ENCODE data around the gene SIVA1. TPM values are rescaled to one million over a fixed set of nuclear protein-coding genes. Genes with fewer than 3 reads are reported as not detected.

SIVA1 gene
- total and polyA plus RNA-seq, 2 of the 4 experiments (the other 2 are of a cell fraction) = 166 to 184 TPM

DNA sequence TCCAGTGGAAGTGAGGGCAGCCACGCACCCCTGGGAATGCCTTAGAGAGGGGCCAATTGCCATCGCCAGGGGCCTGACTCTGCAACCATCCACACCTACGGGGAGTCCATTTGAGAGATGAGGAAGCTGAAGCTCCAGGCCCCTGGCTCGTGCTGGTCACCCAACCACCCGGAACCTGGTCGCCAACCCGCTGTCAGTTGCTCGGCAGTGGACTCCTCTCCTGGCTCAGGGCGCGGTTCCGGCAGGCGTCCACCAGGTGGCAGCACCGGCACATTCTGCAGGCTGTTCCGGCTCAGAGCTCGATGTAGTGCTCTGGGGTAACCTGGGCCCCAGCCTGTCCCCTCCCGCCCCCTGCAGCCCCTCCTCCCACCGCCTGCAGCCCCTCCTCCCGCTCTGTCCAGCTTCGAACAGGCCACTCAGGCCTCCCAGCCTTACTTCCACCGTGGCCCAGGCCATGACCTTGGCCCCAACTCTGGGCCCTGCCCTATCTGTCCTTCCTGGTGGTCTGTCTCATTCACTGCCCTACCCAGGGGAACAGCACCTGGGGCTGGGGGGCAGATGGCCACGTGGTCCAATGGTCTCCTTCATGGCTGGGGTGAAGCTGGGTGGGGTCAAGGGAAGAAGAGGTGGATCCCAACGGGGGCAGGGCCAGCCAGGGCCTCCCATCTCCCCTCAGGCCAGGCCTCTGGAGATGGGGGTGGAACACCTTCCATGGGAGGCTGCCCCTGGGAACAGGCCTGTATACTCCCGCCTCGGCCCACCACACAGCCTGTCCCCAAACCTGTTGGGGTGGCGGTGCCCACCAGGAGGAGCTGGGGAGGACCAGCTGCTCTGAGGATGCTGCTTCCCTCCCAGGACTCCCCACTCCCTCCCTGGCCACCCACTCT, 15.7 kb downstream of the SIVA1 start:
- H3K79me1 ChIP-seq (ENCODE audit: low read depth in 1 of 2, low read length in 2 of 2) = peaks cover 0 to 6% of the 10 kb centered on the region in 2 experiments; a peak in 1 of 4 replicates
- H4K8ac ChIP-seq (ENCODE audit: low read depth in 2 of 2, low read length in 2 of 2) = peak overlapping the region in 1 of 2 experiments; percentile 45; a peak in 1 of 4 replicates
- no peaks in the 10 kb centered on the region for H3K27me3 ChIP-seq (ENCODE audit: control insufficient read depth, insufficient read depth, low read length)
- H2BK15ac ChIP-seq (ENCODE audit: low read depth, low read length) = no peak overlapping the region
- peaks cover 18% of the 10 kb centered on the region for H4K20me1 ChIP-seq (ENCODE audit: insufficient read depth, low read length)
- ATAC-seq (ENCODE audit: low read depth) = peak; percentile 96
- H2AFZ ChIP-seq (replicated peaks; ENCODE audit: low read length, poor library complexity) = peak overlapping the region; percentile 75
- H4K91ac ChIP-seq (ENCODE audit: insufficient read depth, low read depth, low read length) = peak overlapping the region; percentile 68
- H2BK5ac ChIP-seq (ENCODE audit: low read depth, low read length, poor library complexity, severe bottlenecking) = peak overlapping the region; percentile 31
- H3K23ac ChIP-seq (ENCODE audit: low read depth, low read length) = no peak overlapping the region; the same call in 1 of the 2 replicates
- H3K56ac ChIP-seq (ENCODE audit: extremely low read depth, insufficient read depth, low read length) = no peak overlapping the region
- 8% methylated on average over 7 of the region's 25 CpGs; no CpG with 5 or more reads in 1 of the 2 experiments for whole genome bisulfite sequencing, 2 experiments (ENCODE audit: extremely low coverage in 2 of 2, insufficient read length in 1 of 2)
- H3K9me1 ChIP-seq (ENCODE audit: insufficient read depth, low read length) = no peaks in the 10 kb centered on the region
- 0 out of 2 replicates have a peak overlapping the region, but pooled peaks have one; percentile 11 for H3K4me2 ChIP-seq (ENCODE audit: low read depth, low read length)
- H2BK120ac ChIP-seq (ENCODE audit: low read depth, low read length) = no peak overlapping the region
- peaks cover 34% of the 10 kb centered on the region for H3K36me3 ChIP-seq (ENCODE audit: control insufficient read depth, insufficient read depth, low read length)
- no TSS peak for BruUV-seq (replicated peaks)
- peak overlapping the region; percentile 43; the same call in 1 of the 2 replicates for H3K27ac ChIP-seq (ENCODE audit: insufficient read depth, low read length)
- no peak overlapping the region for H3K18ac ChIP-seq (ENCODE audit: low read depth, low read length)
- dilution Hi-C loops (cut with HindIII; ENCODE audit: low sequenced_read_pairs, unreplicated experiment) (no loop called here), in situ Hi-C loops (cut with MboI; ENCODE audit: low sequenced_read_pairs) (loop anchor here (5.0 kb wide), 1 partner anchor 54 kb away; no protein-coding TSS in a partner anchor), intact Hi-C loops (cut with micrococcal nuclease) (loop anchor here (1.0 kb wide), 2 partner anchors 52 to 58 kb away; no protein-coding TSS in a partner anchor)
- peak; percentile 72 for DNase-seq
- H2AK5ac ChIP-seq (ENCODE audit: low read depth, low read length) = peak overlapping the region; percentile 83
- H3K4me1 ChIP-seq (ENCODE audit: control insufficient read depth, insufficient read depth, low read length) = peaks cover 5% of the 10 kb centered on the region
- ChIA-PET CTCF (interaction anchor here (0.6 to 0.8 kb wide), 4 partner anchors 12 to 268 kb away, joined by 3 to 6 read pairs (median 4); no protein-coding TSS in a partner anchor), POLR2A (ENCODE audit: unreplicated experiment) (no interaction called here)
- peak overlapping the region; percentile 93 for H2AK9ac ChIP-seq (replicated peaks; ENCODE audit: low read depth, low read length, poor library complexity)
- no peak overlapping the region for H3K14ac ChIP-seq (replicated peaks; ENCODE audit: low read depth, low read length)
- peak overlapping the region; percentile 38; the same call in 1 of the 2 replicates for H4K5ac ChIP-seq (ENCODE audit: low read depth, low read length)
- peak overlapping the region; percentile 35 for H3K9ac ChIP-seq (ENCODE audit: low read depth, low read length)
- no peaks in the 10 kb centered on the region; the same call in 1 of the 2 replicates for H3K9me3 ChIP-seq (ENCODE audit: control insufficient read depth, insufficient read depth, low read length)
- no peak overlapping the region for H3K4me3 ChIP-seq (ENCODE audit: insufficient read depth, low read depth, low read length)
- H3K4ac ChIP-seq (ENCODE audit: low read depth, low read length) = 0 out of 2 replicates have a peak overlapping the region, but pooled peaks have one; percentile 43
- no peak overlapping the region for H2BK20ac ChIP-seq (ENCODE audit: low read depth, low read length)
- no peak for TF ChIP-seq RCOR1 (IDR thresholded peaks at IDR 0.05; ENCODE audit: insufficient replicate concordance, low read length)
- no peak for TF ChIP-seq RFX5 (IDR thresholded peaks at IDR 0.05; ENCODE audit: low read depth, low read length)
- TF ChIP-seq, protein P1, sequence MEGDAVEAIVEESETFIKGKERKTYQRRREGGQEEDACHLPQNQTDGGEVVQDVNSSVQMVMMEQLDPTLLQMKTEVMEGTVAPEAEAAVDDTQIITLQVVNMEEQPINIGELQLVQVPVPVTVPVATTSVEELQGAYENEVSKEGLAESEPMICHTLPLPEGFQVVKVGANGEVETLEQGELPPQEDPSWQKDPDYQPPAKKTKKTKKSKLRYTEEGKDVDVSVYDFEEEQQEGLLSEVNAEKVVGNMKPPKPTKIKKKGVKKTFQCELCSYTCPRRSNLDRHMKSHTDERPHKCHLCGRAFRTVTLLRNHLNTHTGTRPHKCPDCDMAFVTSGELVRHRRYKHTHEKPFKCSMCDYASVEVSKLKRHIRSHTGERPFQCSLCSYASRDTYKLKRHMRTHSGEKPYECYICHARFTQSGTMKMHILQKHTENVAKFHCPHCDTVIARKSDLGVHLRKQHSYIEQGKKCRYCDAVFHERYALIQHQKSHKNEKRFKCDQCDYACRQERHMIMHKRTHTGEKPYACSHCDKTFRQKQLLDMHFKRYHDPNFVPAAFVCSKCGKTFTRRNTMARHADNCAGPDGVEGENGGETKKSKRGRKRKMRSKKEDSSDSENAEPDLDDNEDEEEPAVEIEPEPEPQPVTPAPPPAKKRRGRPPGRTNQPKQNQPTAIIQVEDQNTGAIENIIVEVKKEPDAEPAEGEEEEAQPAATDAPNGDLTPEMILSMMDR (conservative IDR thresholded peaks at IDR 0.05; ENCODE audit: low read depth, low read length) = peak; percentile 87
- TF ChIP-seq CHD1 (IDR thresholded peaks at IDR 0.05; ENCODE audit: low read depth, low read length) = no peak
- TF ChIP-seq POLR2A (IDR thresholded peaks at IDR 0.05; ENCODE audit: low read depth, low read length) = 0 out of 2 replicates have a peak, but pooled peaks have one; percentile 40
- TF ChIP-seq, protein P2, sequence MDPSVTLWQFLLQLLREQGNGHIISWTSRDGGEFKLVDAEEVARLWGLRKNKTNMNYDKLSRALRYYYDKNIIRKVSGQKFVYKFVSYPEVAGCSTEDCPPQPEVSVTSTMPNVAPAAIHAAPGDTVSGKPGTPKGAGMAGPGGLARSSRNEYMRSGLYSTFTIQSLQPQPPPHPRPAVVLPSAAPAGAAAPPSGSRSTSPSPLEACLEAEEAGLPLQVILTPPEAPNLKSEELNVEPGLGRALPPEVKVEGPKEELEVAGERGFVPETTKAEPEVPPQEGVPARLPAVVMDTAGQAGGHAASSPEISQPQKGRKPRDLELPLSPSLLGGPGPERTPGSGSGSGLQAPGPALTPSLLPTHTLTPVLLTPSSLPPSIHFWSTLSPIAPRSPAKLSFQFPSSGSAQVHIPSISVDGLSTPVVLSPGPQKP (IDR thresholded peaks at IDR 0.05; ENCODE audit: borderline replicate concordance, low read depth, low read length) = no peak
- peak; percentile 87 for TF ChIP-seq RAD21 (IDR thresholded peaks at IDR 0.05; ENCODE audit: low read length)
- no peak for TF ChIP-seq MXI1 (IDR thresholded peaks at IDR 0.05; ENCODE audit: borderline replicate concordance, low read depth, low read length)
- TF ChIP-seq MAZ (IDR thresholded peaks at IDR 0.05; ENCODE audit: borderline replicate concordance, low read depth, low read length) = peak; percentile 59; the same call in 1 of the 2 replicates
- TF ChIP-seq BHLHE40 (IDR thresholded peaks at IDR 0.05; ENCODE audit: low read depth, low read length) = no peak
- no peak for TF ChIP-seq NFE2L2 (IDR thresholded peaks at IDR 0.05; ENCODE audit: low read depth, low read length)
- TF ChIP-seq CEBPB (IDR thresholded peaks at IDR 0.05; ENCODE audit: low read depth, low read length) = no peak
- TF ChIP-seq FOS (IDR thresholded peaks at IDR 0.05; ENCODE audit: low read depth, low read length) = no peak
- no peak for TF ChIP-seq MAFK (IDR thresholded peaks at IDR 0.05; ENCODE audit: low read depth, low read length)
